Measurements from ENCODE around the gene ACTN2. TPM values are rescaled to one million over a fixed set of nuclear protein-coding genes. Genes with fewer than 3 reads are reported as not detected.

ACTN2 gene
- total RNA-seq = 10 to 100 TPM in 2 of 4 donors, 1 to 10 TPM in 2; 7.5 to 16.2 (median 10.3) TPM

- Histone ChIP-seq H3K27me3 (no peaks in the 10 kb centered on the region), H3K4me3 (peak within 1 kb of the TSS; percentile 62 to 77 (median 68)), H3K36me3 (no peaks in the 10 kb centered on the region), H3K4me1 (peaks cover 8 to 32% (median 18%) of the 10 kb centered on the region in 4 donors), H3K9me3 (no peaks in the 10 kb centered on the region), H3K27ac (replicated peaks in 1 of 4) (peak within 1 kb of the TSS; percentile 63 to 76 (median 68))
- TF ChIP-seq POLR2A (IDR thresholded peaks at IDR 0.05; ENCODE audit: low read depth) = no peak
- peak in 1 of 2 donors; percentile 35 for TF ChIP-seq POLR2AphosphoS5 (IDR thresholded peaks at IDR 0.05)
- no peak for TF ChIP-seq CTCF (IDR thresholded peaks at IDR 0.05)
- no peak for TF ChIP-seq EP300 (IDR thresholded peaks at IDR 0.05)
- DNase-seq (ENCODE audit: extremely low spot score) = peak; percentile 91
- 28% methylated on average over 15 of the region's 93 CpGs for WGBS
- intact Hi-C loops (cut with DNase I) = no loop called here
Observed at GRCh38 chr1:236685917-236686814, at the start of gene ACTN2. Gene ACTN2, plus strand, starts transcription at chr1:236686499. Its CDS starts 175 bp downstream, at chr1:236686674.

- Histone ChIP-seq H3K4me1 (peaks cover 0 to 12% (median 9%) of the 10 kb centered on the region in 4 donors), H3K4me3 (no peak overlapping the region), H3K36me3 (no peaks in the 10 kb centered on the region), H3K9me3 (no peaks in the 10 kb centered on the region), H3K27ac (replicated peaks in 1 of 4) (no peak overlapping the region), H3K27me3 (peaks cover 0 to 4% (median 0%) of the 10 kb centered on the region in 4 donors)
- 87% methylated on average over 13 of the region's 13 CpGs for WGBS
- intact Hi-C loops (cut with DNase I) = no loop called here
- TF ChIP-seq CTCF (IDR thresholded peaks at IDR 0.05) = no peak
- no peak for TF ChIP-seq EP300 (IDR thresholded peaks at IDR 0.05)
- no peak for TF ChIP-seq POLR2AphosphoS5 (IDR thresholded peaks at IDR 0.05)
- TF ChIP-seq POLR2A (IDR thresholded peaks at IDR 0.05; ENCODE audit: low read depth) = no peak
- no peak for DNase-seq (ENCODE audit: extremely low spot score)
Observed at GRCh38 chr1:236638945-236639344, 47.4 kb upstream of the ACTN2 start.

GRCh38 chr1:236639686-236640085 is 46.6 kb upstream of the ACTN2 start:
- H3K27ac ChIP-seq (replicated peaks in 1 of 4) = no peak overlapping the region
- peaks cover 0 to 4% (median 0%) of the 10 kb centered on the region in 4 donors for H3K27me3 ChIP-seq
- H3K36me3 ChIP-seq = no peaks in the 10 kb centered on the region
- WGBS = 27% methylated on average over 4 of the region's 4 CpGs
- H3K4me1 ChIP-seq = peaks cover 0 to 12% (median 9%) of the 10 kb centered on the region in 4 donors
- TF ChIP-seq POLR2A (IDR thresholded peaks at IDR 0.05; ENCODE audit: low read depth) (no peak), EP300 (IDR thresholded peaks at IDR 0.05) (no peak), CTCF (IDR thresholded peaks at IDR 0.05) (no peak), POLR2AphosphoS5 (IDR thresholded peaks at IDR 0.05) (no peak)
- H3K4me3 ChIP-seq = no peak overlapping the region
- DNase-seq (ENCODE audit: extremely low spot score) = no peak
- intact Hi-C loops (cut with DNase I) = no loop called here
- H3K9me3 ChIP-seq = no peaks in the 10 kb centered on the region

DNA sequence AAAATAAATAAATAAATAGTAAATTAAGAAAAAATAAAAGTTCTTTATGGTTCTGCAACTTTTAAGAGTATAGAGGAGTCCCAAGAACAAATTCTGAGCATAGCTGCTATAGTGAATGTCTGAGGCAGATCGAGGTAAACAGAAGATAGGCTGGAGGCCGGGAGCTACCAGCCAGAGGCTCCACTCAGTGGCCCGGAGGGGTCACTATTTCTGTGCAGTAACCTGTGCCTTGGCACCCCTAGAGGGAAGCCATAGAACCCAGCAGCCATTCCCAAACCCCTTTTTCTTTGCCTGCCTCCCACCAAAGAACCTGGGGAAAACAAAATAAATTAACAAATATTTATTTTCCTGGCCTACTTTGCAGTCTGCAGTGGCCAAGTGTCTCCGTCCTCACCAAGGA is 43.5 kb upstream of the ACTN2 start:
- intact Hi-C loops (cut with DNase I) = no loop called here
- H3K4me1 ChIP-seq = peaks cover 0 to 12% (median 9%) of the 10 kb centered on the region in 4 donors
- no peak overlapping the region for H3K4me3 ChIP-seq
- WGBS = 72% methylated on average over 4 of the region's 4 CpGs
- TF ChIP-seq EP300 (IDR thresholded peaks at IDR 0.05) (no peak), CTCF (IDR thresholded peaks at IDR 0.05) (no peak), POLR2A (IDR thresholded peaks at IDR 0.05; ENCODE audit: low read depth) (no peak), POLR2AphosphoS5 (IDR thresholded peaks at IDR 0.05) (no peak)
- H3K9me3 ChIP-seq = no peaks in the 10 kb centered on the region
- H3K36me3 ChIP-seq = no peaks in the 10 kb centered on the region
- H3K27me3 ChIP-seq = no peaks in the 10 kb centered on the region
- no peak for DNase-seq (ENCODE audit: extremely low spot score)
- H3K27ac ChIP-seq (replicated peaks in 1 of 4) = no peak overlapping the region
